HFF-Myc (cell line): Measurements from ENCODE around the gene SVIL.
A peak's percentile ranks its signal among the peaks of the same experiment; 100 is the strongest.
"Not testable (repeated sequence)": the region's sequence is repeated elsewhere in the genome, so short reads cannot be mapped to it uniquely, and the experiment has no call there.

ENCODE experiments used
- DNase-seq: peaks from one replicate; pipeline ENCODE4 v3.0.0-alpha.2; 2011; ENCODE audit warnings: low read depth; ENCODE audit errors: extremely low read depth
- H3K4me3 ChIP-seq: replicated peaks from 2 replicates; pipeline ENCODE4 v1.5.1; 2011; ENCODE audit warnings: low read depth, mild to moderate bottlenecking, control low read depth, low read length
- TF ChIP-seq, protein P1 (sequence below): IDR thresholded peaks from 2 replicates; pipeline ENCODE4 v1.5.1; 2012; ENCODE audit warnings: mild to moderate bottlenecking, low read depth, low read length, control low read depth; ENCODE audit errors: missing control alignments

Gene SVIL

DNA sequence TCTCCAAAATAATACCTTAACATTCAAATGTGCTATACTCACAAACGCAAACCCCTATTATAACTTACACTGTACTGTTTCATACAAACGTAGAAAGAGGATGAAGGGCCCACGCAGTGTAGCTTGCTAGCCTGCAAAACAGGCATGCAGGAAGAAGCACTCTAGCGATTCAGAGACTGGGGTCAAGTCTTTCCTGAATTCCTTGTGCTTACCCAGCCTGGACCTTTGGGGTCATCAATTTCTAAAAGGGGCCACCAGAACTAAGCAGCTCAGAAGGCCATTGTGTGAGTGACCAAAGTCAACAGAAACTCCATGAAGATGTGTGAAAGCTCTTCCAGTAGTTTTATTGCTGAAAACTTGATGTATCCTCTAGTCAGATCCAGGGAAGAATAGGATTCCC is 111.9 kb downstream of the SVIL start:
- DNase-seq, result no peak
- H3K4me3 ChIP-seq, result no peak overlapping the region
- TF ChIP-seq, protein P1, sequence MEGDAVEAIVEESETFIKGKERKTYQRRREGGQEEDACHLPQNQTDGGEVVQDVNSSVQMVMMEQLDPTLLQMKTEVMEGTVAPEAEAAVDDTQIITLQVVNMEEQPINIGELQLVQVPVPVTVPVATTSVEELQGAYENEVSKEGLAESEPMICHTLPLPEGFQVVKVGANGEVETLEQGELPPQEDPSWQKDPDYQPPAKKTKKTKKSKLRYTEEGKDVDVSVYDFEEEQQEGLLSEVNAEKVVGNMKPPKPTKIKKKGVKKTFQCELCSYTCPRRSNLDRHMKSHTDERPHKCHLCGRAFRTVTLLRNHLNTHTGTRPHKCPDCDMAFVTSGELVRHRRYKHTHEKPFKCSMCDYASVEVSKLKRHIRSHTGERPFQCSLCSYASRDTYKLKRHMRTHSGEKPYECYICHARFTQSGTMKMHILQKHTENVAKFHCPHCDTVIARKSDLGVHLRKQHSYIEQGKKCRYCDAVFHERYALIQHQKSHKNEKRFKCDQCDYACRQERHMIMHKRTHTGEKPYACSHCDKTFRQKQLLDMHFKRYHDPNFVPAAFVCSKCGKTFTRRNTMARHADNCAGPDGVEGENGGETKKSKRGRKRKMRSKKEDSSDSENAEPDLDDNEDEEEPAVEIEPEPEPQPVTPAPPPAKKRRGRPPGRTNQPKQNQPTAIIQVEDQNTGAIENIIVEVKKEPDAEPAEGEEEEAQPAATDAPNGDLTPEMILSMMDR, result no peak

DNA sequence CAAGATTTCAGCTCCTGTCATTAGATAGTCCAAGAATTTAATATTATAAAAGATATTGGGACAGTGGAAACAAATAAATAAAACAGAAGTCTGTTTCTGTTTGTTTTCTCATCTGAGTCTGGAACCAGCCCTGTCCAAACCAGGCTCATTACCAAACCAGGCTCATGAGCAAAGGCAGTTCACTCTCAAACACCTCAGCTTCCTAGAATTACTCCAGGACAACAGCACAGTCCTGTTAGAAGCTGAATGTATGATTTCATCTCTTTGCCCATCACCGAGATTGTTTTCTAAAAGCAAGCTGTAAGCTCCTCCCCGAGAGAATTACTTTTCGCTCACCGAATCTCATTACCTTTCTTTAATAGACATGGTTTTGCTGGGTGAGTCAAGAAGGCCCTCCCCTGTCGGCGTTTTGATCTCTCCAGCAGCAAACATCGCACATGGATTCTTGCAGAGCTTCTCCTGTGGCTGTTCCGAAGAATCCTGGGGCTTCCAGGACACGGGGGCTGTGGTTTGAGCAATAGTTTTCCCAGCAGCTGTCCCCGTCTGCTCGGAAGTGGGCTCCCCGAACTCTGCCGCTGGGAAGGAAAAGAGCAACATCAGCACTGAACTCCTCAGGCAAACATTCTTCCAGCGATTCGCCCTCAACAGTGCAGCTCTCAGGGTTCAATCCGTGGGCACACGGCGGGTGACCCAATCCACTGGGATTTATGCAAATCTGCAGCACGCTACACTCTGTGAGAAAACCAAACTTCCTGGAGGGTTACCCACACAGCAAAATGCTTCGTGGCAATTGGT is 112.5 kb downstream of the SVIL start:
- TF ChIP-seq, protein P1, result no peak
- no peak overlapping the region for H3K4me3 ChIP-seq
- no peak for DNase-seq

DNA sequence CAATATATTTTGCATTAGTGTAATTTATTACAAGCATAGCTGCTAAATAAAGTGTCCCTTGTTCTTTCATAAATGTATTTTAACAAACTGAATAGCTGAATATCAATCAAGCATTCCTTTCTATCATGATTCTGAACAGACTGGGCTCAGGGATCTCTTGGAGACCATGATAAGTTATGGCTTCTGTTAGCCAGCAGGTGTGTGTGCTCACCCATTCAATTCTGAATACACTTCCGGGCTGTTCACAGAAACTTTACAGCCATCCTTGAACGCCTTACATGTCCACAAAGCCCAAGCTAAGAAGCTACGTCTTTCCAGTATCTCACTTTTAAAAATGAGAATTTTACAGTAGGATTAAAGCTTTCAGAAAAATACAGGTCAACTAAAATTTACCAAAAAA is 115.1 kb downstream of the SVIL start:
- no peak for DNase-seq
- TF ChIP-seq, protein P1, result no peak
- no peak overlapping the region for H3K4me3 ChIP-seq

DNA sequence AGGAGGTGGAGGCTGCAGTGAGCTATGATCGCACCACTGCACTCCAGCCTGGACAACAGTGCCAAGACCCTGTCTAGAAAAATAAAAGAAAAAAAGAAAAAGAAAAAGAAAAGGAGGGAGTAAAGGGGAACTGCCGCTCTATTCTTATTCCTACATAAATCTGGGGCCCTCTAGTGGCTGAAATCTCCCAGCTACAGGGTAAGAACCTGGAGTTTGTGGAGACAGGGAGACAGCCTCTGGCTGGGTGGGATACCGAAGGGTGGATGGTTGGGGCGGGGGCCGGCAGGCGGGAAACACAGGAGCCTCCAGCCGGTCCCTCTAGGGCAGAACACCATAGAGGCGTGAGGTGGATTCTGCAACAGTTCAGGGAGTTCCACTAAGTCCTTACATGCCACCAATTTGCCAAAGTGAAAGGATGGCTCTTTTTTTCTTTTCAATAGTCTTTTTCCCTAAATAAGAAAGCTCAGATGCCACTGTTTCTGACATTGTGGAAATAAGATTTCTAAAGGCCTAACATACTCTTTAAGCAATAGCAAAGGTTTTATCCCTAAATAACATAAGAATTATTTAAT is 117.3 kb downstream of the SVIL start:
- H3K4me3 ChIP-seq, result no peak overlapping the region
- TF ChIP-seq, protein P1, result peak; percentile 75
- no peak for DNase-seq

DNA sequence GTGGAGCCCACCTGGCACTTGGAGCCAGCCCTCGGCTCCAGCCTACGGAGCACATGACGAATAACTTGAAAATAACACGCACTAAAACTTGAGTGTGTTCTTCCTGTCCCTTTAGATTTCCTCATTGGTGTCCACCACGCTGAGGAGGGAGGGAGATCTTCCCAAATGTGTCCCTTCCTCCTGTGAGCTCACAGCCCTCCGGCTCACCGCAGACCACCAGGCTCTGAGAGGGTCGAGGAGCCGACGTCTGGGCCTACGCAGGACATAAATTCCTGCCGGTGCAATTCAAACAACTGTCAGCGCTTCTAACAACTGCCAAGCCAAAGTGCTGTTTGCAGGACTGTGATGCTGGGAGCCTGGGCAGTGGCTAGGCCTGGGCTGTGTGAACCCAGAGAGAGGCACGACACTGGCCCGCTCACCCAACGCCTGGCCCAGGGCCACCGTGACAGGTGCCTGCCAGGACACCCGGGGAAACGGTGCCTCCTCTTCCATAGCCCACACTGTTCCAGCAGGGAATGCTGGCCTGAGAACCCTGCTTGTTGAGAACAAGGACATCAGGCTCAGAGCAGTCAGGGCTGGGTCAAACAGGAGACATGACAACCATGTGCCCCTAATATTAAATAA is 118.3 kb downstream of the SVIL start:
- not testable (repeated sequence) for DNase-seq, H3K4me3 ChIP-seq

DNA sequence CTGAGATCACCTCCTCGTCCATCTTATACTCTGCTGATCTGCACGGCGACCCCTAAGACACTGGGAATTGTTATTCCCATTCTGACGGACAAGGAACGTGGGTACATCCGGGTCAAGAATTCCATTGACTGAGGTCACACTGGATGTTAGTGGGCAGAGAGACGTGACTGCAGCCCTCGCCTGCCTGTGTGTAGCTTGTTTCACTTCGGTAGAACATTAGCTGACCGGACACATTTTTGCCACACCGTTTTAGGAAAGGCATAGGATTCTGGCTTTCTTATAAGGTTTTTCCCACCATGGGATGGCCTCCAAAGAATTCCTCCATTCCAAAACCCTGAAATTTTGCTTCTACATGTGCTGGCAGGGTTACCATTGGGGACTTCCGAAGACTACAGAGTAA is 118.9 kb downstream of the SVIL start:
- H3K4me3 ChIP-seq, DNase-seq: not testable (repeated sequence)

DNA sequence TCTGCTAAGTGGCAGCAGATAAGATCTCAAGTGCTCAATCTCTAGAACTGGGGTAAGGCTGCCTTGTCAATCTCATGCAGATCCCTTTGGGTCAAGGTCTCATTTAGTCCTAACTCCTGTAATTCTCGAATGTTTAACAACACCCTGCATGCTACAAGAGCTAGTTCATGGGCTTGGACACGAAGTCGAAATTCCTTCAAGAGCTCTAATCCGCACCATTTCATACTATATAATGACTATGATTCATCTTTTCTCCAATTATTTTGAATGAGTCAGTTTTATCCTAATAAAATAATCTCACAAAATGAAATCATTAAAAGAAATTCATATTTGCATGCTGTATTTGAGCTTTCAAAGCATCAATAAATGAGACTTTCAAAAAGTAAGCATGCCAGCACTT is 119.7 kb downstream of the SVIL start:
- H3K4me3 ChIP-seq, DNase-seq: not testable (repeated sequence)

DNA sequence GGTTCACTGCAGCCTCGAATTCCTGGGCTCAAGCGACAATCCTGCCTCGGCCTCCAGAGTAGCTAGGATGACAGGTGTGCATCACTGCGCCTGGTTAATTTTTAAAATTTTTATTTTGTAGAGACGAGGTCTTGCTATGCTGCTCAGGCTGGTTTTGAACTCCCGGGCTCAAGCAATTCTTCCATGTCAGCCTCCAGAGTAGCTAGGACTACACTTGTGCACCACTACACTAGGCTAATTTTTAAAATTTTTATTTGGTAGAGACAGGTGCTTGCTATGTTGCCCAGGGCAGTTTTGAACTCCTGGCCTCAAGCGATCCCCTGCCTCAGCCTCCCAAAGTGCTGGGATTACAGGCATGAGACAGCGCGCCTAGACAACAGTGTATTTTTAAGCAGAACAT is 120.5 kb downstream of the SVIL start:
- H3K4me3 ChIP-seq, result no peak overlapping the region
- TF ChIP-seq, protein P1, result no peak

More for the DNA sequence above, 120.5 kb downstream of the SVIL start:
- no peak for DNase-seq
